GM23338 (cell line): ENCODE data around the gene LHX8.

ENCODE experiments used
- CREB1 ChIP-seq: fragments of 250-450 bp; sonication (Bioruptor Pico); IDR thresholded peaks from 2 replicates; pipeline ENCODE4 v1.5.0; 2020; ENCODE audit warnings: low read depth, mild to moderate bottlenecking, moderate library complexity
- CTCF ChIP-seq, 2 experiments: fragments of 200-600 bp in 1 of 2; sonication (generic) in 1 of 2; conservative IDR thresholded peaks; 2 replicates each; pipeline versions ENCODE4 v1.5.1 to v1.6.1; 2016 to 2017; ENCODE audit warnings: antibody characterized with exemption in 2 of 2, low read depth in 2 of 2, mild to moderate bottlenecking in 2 of 2, moderate library complexity in 1 of 2
- EZH2 ChIP-seq: fragments of 200-600 bp; sonication (generic); IDR thresholded peaks from one replicate; pipeline ENCODE4 v1.8.0; 2017; ENCODE audit warnings: antibody characterized with exemption, mild to moderate bottlenecking, low read depth; ENCODE audit not compliant: unreplicated experiment
- EZH2phosphoT487 ChIP-seq: fragments of 200-600 bp; sonication (generic); IDR thresholded peaks from one replicate; pipeline ENCODE4 v1.8.1; 2018; ENCODE audit warnings: antibody characterized with exemption; ENCODE audit not compliant: unreplicated experiment
- JUNB ChIP-seq: IDR thresholded peaks from one replicate; pipeline ENCODE4 v1.6.1; 2016; ENCODE audit warnings: antibody characterized with exemption; ENCODE audit not compliant: unreplicated experiment
- POLR2AphosphoS5 ChIP-seq: IDR thresholded peaks from 2 replicates; pipeline ENCODE4 v1.6.1; 2016; ENCODE audit warnings: antibody characterized with exemption, low read depth
- REST ChIP-seq: IDR thresholded peaks from one replicate; pipeline ENCODE4 v1.6.1; 2018; ENCODE audit warnings: antibody characterized with exemption; ENCODE audit not compliant: unreplicated experiment
- STAT1 ChIP-seq: IDR thresholded peaks from one replicate; pipeline ENCODE4 v1.6.1; 2016; ENCODE audit warnings: antibody characterized with exemption; ENCODE audit not compliant: unreplicated experiment

- TF ChIP-seq CTCF (conservative IDR thresholded peaks at IDR 0.05; ENCODE audit: low read depth in 2 of 2) = no peak
- no peak for TF ChIP-seq POLR2AphosphoS5
- no peak for TF ChIP-seq EZH2phosphoT487
- no peak for TF ChIP-seq JUNB
- no peak for TF ChIP-seq CREB1
- no peak for TF ChIP-seq REST
- no peak for TF ChIP-seq EZH2
- no peak for TF ChIP-seq STAT1
These were observed 68.6 kb downstream of the LHX8 start for GRCh38 chr1:75202751-75203150.
